Immature natural killer cell (primary cell): ENCODE measurements around the gene SMARCA4. TPM values are rescaled to one million over a fixed set of nuclear protein-coding genes. Genes with fewer than 3 reads are reported as not detected.

Experiments
- DNase-seq, 3 donors: peaks; one replicate each; pipeline ENCODE4 v3.0.0; 2022; ENCODE audit warnings: mixed read lengths in 1 of 3
- H3K27ac Mint-ChIP-seq, 6 donors: one replicate each; pipeline ENCODE4 v1.8.0; 2020; ENCODE audit warnings: mixed read lengths in 6 of 6, mild to moderate bottlenecking in 5 of 6, inconsistent platforms in 4 of 6, moderate library complexity in 3 of 6
- H3K27me3 Mint-ChIP-seq, 3 donors: one replicate each; pipeline ENCODE4 v1.8.0; 2020 to 2021; ENCODE audit warnings: low read depth in 3 of 3, mild to moderate bottlenecking in 3 of 3, mixed read lengths in 3 of 3, moderate library complexity in 3 of 3, inconsistent platforms in 1 of 3
- H3K36me3 Mint-ChIP-seq, 3 donors: one replicate each; pipeline ENCODE4 v1.8.0; 2020; ENCODE audit warnings: mixed read lengths in 3 of 3, inconsistent platforms in 2 of 3, mild to moderate bottlenecking in 2 of 3
- H3K4me1 Mint-ChIP-seq, 2 donors: one replicate each; pipeline ENCODE4 v1.8.0; 2020; ENCODE audit warnings: inconsistent platforms in 2 of 2, mild to moderate bottlenecking in 2 of 2, mixed read lengths in 2 of 2, moderate library complexity in 1 of 2
- H3K4me3 Mint-ChIP-seq, 5 donors: one replicate each; pipeline ENCODE4 v1.8.0; 2020; ENCODE audit warnings: mild to moderate bottlenecking in 5 of 5, mixed read lengths in 5 of 5, inconsistent platforms in 3 of 5, moderate library complexity in 3 of 5
- H3K9me3 Mint-ChIP-seq, 6 donors: one replicate each; pipeline ENCODE4 v1.8.0; 2020; ENCODE audit warnings: mild to moderate bottlenecking in 6 of 6, mixed read lengths in 6 of 6, inconsistent platforms in 4 of 6, moderate library complexity in 3 of 6
- polyA plus RNA-seq, 3 donors: library from polyadenylated mRNA; unstranded; fragments of 300-500 nt; fragmentation: Illumina TruSeq; gene quantifications; one replicate each; pipeline ENCODE4 v1.2.3, GENCODE V29; 2021

Gene SMARCA4
- polyA plus RNA-seq, result 10 to 100 TPM in 1 of 3 donors, 1 to 10 TPM in 2; 1.7 to 23.8 (median 6.6) TPM

GRCh38 chr19:10960314-10961072 is at the start of gene SMARCA4:
Gene SMARCA4, plus strand, starts transcription at chr19:10961030. Its CDS starts 23,122 bp downstream, at chr19:10984152.
- H3K4me1 Mint-ChIP-seq, result peaks cover 36 to 42% of the 10 kb centered on the region in 2 donors
- no peaks in the 10 kb centered on the region for H3K36me3 Mint-ChIP-seq
- H3K9me3 Mint-ChIP-seq, result no peaks in the 10 kb centered on the region
- peak within 1 kb of the TSS; percentile 82 to 92 (median 92) for H3K27ac Mint-ChIP-seq
- peak; percentile 99 to 100 (median 99) for DNase-seq
- peak within 1 kb of the TSS; percentile 89 to 92 (median 91) for H3K4me3 Mint-ChIP-seq
- H3K27me3 Mint-ChIP-seq, result peaks cover 19 to 30% (median 20%) of the 10 kb centered on the region in 3 donors

DNA sequence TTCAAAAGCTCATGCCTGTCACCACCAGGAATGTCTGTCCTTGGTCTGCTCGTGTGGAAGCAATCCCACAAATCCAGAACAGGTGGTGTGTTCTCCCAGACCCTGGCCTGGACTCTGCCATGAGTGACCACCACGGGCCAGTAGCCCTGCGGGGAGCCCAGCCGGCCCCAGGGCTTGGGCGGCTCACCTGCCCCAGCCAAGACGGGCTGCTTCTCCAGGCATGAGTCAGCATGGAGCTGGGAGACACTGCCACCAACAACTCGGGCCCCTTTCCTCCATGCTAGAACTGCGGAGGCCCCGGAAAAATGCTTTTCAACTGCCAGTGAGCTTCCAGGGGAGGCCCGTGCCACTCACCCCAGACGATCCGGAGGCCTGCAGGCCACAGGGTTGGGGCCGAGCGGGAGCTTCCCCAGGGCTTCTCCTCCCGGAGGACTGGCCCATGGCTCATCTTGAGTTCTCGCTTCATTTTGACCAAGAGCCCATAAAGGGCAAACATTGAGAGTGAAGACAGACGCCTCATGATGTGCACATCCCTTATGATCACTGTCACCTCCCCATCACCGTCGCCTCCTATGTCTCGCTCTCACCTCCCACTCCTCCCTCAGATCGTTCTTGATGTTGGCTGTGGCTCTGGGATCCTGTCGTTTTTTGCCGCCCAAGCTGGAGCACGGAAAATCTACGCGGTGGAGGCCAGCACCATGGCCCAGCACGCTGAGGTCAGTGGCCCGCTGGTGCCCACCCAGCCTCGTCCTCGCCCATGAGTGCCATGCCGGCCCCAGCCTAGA is 49.1 kb upstream of the SMARCA4 start:
- Mint-ChIP-seq H3K36me3 (peaks cover 0 to 13% (median 4%) of the 10 kb centered on the region in 3 donors), H3K4me1 (no peaks in the 10 kb centered on the region), H3K4me3 (no peak overlapping the region), H3K27me3 (peaks cover 0 to 1% (median 0%) of the 10 kb centered on the region in 3 donors), H3K27ac (no peak overlapping the region), H3K9me3 (no peaks in the 10 kb centered on the region)
- no peak for DNase-seq

GRCh38 chr19:10912619-10913018 is 48.2 kb upstream of the SMARCA4 start:
- no peaks in the 10 kb centered on the region for H3K4me1 Mint-ChIP-seq
- H3K36me3 Mint-ChIP-seq, result peaks cover 0 to 13% (median 4%) of the 10 kb centered on the region in 3 donors
- no peak overlapping the region for H3K27ac Mint-ChIP-seq
- no peaks in the 10 kb centered on the region for H3K9me3 Mint-ChIP-seq
- H3K4me3 Mint-ChIP-seq, result no peak overlapping the region
- H3K27me3 Mint-ChIP-seq, result peaks cover 0 to 1% (median 0%) of the 10 kb centered on the region in 3 donors
- DNase-seq, result no peak

- Mint-ChIP-seq H3K36me3 (peaks cover 0 to 11% (median 4%) of the 10 kb centered on the region in 3 donors), H3K4me1 (no peaks in the 10 kb centered on the region), H3K9me3 (no peaks in the 10 kb centered on the region), H3K4me3 (no peak overlapping the region), H3K27ac (no peak overlapping the region), H3K27me3 (peaks cover 0 to 1% (median 0%) of the 10 kb centered on the region in 3 donors)
- DNase-seq, result no peak
Measured at GRCh38 chr19:10913716-10914340, 47.0 kb upstream of the SMARCA4 start.

DNA sequence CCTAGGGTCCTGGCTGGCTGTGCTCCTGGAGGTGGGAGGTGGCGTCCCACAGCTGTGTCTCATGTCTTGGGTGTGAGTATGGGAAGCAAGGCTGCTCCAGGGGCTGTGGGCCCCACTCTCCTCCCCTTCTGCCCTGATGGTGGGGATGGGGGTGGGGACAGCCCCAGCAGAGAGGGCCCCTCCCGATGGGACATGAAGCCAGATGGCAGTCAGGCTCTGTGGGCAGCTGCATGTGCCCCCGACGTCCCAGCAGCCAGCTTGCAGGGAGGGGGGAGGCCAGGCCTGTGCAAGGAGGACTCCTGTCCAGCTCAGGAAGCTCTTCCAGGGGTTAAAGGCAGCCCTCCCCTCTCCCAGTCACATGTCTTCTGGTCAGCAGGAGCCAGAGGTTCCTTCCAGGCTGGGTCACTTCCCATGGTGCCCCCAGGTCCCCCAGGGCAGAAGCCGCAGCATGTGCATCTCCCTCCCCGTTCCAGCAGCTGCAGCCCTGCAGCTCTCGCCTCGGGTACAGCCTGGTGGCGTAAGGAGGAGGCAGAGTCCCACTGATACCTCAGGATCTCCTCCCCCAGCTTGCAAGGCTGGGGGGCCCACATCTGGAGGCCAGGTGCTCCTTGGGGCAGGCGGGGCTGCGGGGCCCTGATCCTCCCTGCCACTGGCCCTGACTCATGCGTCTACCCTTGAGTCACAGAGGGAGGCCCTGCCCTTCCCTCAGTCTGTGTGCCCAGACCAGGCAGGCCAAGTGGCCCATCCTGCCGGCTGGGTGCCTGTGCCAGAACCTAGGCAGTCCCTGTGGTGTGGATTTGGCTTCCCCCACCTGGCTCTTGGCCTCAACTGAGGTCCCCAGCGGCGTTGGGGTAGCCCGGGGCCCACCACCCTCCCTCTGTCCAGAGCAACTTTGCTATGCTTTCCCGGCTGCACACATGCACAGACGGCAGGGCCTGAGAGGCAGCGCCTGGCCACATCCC is 45.4 kb upstream of the SMARCA4 start:
- Mint-ChIP-seq H3K4me1 (no peaks in the 10 kb centered on the region), H3K27ac (no peak overlapping the region), H3K36me3 (peaks cover 0 to 4% (median 4%) of the 10 kb centered on the region in 3 donors), H3K4me3 (no peak overlapping the region), H3K27me3 (peaks cover 0 to 1% (median 0%) of the 10 kb centered on the region in 3 donors), H3K9me3 (no peaks in the 10 kb centered on the region)
- DNase-seq, result no peak

DNA sequence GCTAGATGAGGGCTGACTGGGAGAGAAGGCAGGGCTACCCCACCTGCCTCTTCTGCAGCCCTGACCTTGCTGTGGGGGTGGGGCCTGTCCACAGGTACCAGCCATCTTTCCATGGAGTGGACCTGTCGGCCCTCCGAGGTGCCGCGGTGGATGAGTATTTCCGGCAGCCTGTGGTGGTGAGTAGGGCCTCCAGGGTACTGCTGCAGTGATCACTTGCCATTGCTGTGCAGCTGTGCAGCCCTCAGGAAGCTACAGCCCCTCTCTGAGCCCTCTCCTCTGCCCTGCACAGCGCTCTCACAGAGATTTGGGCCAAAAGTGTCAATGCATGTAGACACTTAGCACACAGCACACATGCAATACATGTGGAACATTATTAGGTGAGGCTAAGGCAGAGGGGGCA is 44.2 kb upstream of the SMARCA4 start:
- no peak overlapping the region for H3K4me3 Mint-ChIP-seq
- DNase-seq, result no peak
- H3K27me3 Mint-ChIP-seq, result peaks cover 0 to 2% (median 1%) of the 10 kb centered on the region in 3 donors
- peaks cover 0 to 4% (median 4%) of the 10 kb centered on the region in 3 donors for H3K36me3 Mint-ChIP-seq
- no peak overlapping the region for H3K27ac Mint-ChIP-seq
- H3K9me3 Mint-ChIP-seq, result no peaks in the 10 kb centered on the region
- no peaks in the 10 kb centered on the region for H3K4me1 Mint-ChIP-seq

GRCh38 chr19:10918359-10918758 is 42.5 kb upstream of the SMARCA4 start:
- peak overlapping the region in 1 of 6 donors; percentile 29 for H3K27ac Mint-ChIP-seq
- H3K4me1 Mint-ChIP-seq, result no peaks in the 10 kb centered on the region
- H3K9me3 Mint-ChIP-seq, result no peaks in the 10 kb centered on the region
- no peak for DNase-seq
- peaks cover 0 to 2% (median 1%) of the 10 kb centered on the region in 3 donors for H3K27me3 Mint-ChIP-seq
- no peak overlapping the region for H3K4me3 Mint-ChIP-seq
- H3K36me3 Mint-ChIP-seq, result peaks cover 0 to 3% (median 0%) of the 10 kb centered on the region in 3 donors

DNA sequence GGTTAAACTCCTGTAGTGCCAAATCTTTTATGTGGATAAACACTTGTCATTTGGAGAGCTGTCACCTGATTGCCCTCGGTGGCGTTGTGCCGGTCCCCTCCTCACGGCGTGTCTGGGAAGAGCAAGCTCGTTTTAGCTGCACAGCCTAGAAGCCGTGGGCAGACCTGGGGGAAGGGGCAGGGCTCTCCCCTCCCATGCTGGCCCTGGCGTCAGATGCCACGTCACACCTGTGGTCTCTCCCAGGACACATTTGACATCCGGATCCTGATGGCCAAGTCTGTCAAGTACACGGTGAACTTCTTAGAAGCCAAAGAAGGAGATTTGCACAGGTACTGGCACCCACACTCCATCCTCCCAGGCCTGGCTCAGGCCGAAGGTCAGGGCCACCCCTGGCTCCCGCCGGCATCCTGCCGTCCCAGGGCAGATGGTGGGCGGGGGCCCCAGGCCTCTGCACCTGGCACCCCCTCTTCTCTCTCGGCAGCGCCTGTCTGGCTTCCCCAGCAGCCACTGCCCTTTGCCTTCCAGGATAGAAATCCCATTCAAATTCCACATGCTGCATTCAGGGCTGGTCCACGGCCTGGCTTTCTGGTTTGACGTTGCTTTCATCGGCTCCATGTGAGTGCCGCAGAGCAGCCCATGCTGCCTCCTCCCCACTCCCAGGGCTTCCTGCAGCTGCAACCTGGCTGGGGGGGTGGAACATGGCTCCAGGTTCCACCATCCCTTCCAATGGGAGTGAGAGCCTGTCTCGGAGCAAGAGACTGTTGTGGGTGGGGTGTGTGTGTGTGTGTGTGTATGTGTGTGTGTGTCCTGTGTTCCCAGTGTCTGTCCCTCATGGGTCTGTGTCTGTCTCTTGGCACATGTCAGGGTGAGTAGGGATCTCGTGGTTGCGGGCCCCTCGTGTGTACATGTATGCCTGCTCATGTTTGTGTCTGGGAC is 41.2 kb upstream of the SMARCA4 start:
- Mint-ChIP-seq H3K4me1 (no peaks in the 10 kb centered on the region), H3K4me3 (no peak overlapping the region), H3K27ac (peak overlapping the region in 1 of 6 donors; percentile 46), H3K27me3 (peaks cover 0 to 2% (median 1%) of the 10 kb centered on the region in 3 donors), H3K36me3 (peaks cover 0 to 3% (median 0%) of the 10 kb centered on the region in 3 donors), H3K9me3 (no peaks in the 10 kb centered on the region)
- no peak for DNase-seq

GRCh38 chr19:10920288-10920655 is 40.6 kb upstream of the SMARCA4 start:
- H3K4me1 Mint-ChIP-seq, result no peaks in the 10 kb centered on the region
- no peak for DNase-seq
- H3K36me3 Mint-ChIP-seq, result peaks cover 0 to 5% (median 0%) of the 10 kb centered on the region in 3 donors
- no peak overlapping the region for H3K4me3 Mint-ChIP-seq
- H3K27ac Mint-ChIP-seq, result no peak overlapping the region
- H3K9me3 Mint-ChIP-seq, result no peaks in the 10 kb centered on the region
- H3K27me3 Mint-ChIP-seq, result peaks cover 0 to 2% (median 1%) of the 10 kb centered on the region in 3 donors

- no peaks in the 10 kb centered on the region for H3K9me3 Mint-ChIP-seq
Measured at GRCh38 chr19:10920781-10921180, 40.0 kb upstream of the SMARCA4 start.

DNA sequence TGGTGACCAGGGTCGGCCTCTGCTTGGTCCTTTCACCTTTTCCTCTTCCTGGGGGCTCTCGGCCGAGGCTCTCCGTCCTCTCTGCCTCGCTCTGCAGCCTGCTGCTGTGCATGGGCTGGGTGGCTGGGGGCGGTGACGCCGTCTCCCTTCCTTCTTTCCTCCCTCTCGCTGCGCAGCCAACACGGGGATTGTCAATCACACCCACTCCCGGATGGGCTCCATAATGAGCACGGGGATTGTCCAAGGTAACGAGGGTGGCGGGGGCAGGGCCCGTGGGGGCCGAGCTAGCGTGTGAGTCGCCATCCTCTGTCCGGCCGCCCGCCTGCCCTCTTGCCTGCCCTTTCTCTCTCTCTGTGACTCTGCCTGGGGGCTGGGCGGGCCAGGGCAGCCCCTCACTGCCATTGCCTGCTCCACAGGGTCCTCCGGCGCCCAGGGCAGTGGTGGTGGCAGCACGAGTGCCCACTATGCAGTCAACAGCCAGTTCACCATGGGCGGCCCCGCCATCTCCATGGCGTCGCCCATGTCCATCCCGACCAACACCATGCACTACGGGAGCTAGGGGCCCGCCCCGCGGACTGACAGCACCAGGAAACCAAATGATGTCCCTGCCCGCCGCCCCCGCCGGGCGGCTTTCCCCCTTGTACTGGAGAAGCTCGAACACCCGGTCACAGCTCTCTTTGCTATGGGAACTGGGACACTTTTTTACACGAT is 39.5 kb upstream of the SMARCA4 start:
- Mint-ChIP-seq H3K27me3 (peaks cover 0 to 2% (median 0%) of the 10 kb centered on the region in 3 donors), H3K27ac (no peak overlapping the region), H3K4me3 (no peak overlapping the region), H3K9me3 (no peaks in the 10 kb centered on the region), H3K4me1 (no peaks in the 10 kb centered on the region), H3K36me3 (peaks cover 0 to 8% (median 0%) of the 10 kb centered on the region in 3 donors)
- DNase-seq, result no peak

More at GRCh38 chr19:10920781-10921180, 40.0 kb upstream of the SMARCA4 start:
- no peak for DNase-seq
- H3K4me3 Mint-ChIP-seq, result no peak overlapping the region
- H3K27ac Mint-ChIP-seq, result no peak overlapping the region
- H3K27me3 Mint-ChIP-seq, result peaks cover 0 to 2% (median 1%) of the 10 kb centered on the region in 3 donors
- peaks cover 0 to 8% (median 0%) of the 10 kb centered on the region in 3 donors for H3K36me3 Mint-ChIP-seq
- no peaks in the 10 kb centered on the region for H3K4me1 Mint-ChIP-seq
